Lung (tissue), 12 donors: ENCODE results near the gene CCR1. TPM values are rescaled to one million over a fixed set of nuclear protein-coding genes. Genes with fewer than 3 reads are reported as not detected.

Experiments
- ATAC-seq: fragments of 200-7000 bp; cut with Tn5 transposase; one replicate; pipeline ENCODE4 v1.9.1; 2020; ENCODE audit warnings: moderate number of reproducible peaks; ENCODE audit not compliant: insufficient read depth, low FRiP score
- DNase-seq, 3 donors: peaks; one replicate each; pipeline ENCODE4 v3.0.0-alpha.2; 2013 to 2017
- H3K27ac ChIP-seq, 2 donors: one replicate each; pipeline ENCODE4 v1.5.1; 2013; ENCODE audit warnings: mild to moderate bottlenecking in 2 of 2, moderate library complexity in 2 of 2, control low read depth in 1 of 2, inconsistent platforms in 1 of 2, low read depth in 1 of 2, low read length in 1 of 2
- H3K27me3 ChIP-seq, 3 donors: one replicate each; pipeline ENCODE4 v1.5.1; 2013; ENCODE audit warnings: low read length in 2 of 3; ENCODE audit not compliant: control insufficient read depth in 3 of 3, insufficient read depth in 3 of 3
- H3K36me3 ChIP-seq, 4 donors: one replicate each; pipeline ENCODE4 v1.5.1; 2013; ENCODE audit warnings: low read length in 4 of 4, mild to moderate bottlenecking in 1 of 4, moderate library complexity in 1 of 4; ENCODE audit not compliant: control insufficient read depth in 4 of 4, insufficient read depth in 4 of 4
- H3K4me1 ChIP-seq, 5 donors: one replicate each; pipeline ENCODE4 v1.5.1; 2013; ENCODE audit warnings: low read length in 5 of 5, mild to moderate bottlenecking in 2 of 5, moderate library complexity in 1 of 5; ENCODE audit not compliant: control insufficient read depth in 5 of 5, insufficient read depth in 5 of 5
- H3K4me3 ChIP-seq: one replicate; pipeline ENCODE4 v1.5.1; 2013; ENCODE audit warnings: mild to moderate bottlenecking, control low read depth, moderate library complexity
- H3K9ac ChIP-seq, 2 donors: one replicate each; pipeline ENCODE4 v1.5.1; 2013; ENCODE audit warnings: low read length in 2 of 2, control low read depth in 1 of 2; ENCODE audit not compliant: insufficient read depth in 1 of 2
- H3K9me3 ChIP-seq, 4 donors: one replicate each; pipeline ENCODE4 v1.5.1; 2013; ENCODE audit warnings: low read length in 3 of 4, mild to moderate bottlenecking in 1 of 4, moderate library complexity in 1 of 4; ENCODE audit not compliant: control insufficient read depth in 4 of 4, insufficient read depth in 3 of 4
- WGBS, 2 donors: extraction: QIAGEN DNeasy Blood & Tissue Kit; methylation state at CpG; one replicate each; pipeline ENCODE4 v1.1.7; 2013; 5-methylcytosine and 5-hydroxymethylcytosine counted together
- polyA plus RNA-seq, 2 donors: library from polyadenylated mRNA; stranded (reverse); fragments of 200-250 nt; gene quantifications; one replicate each; pipeline ENCODE4 v1.2.1, GENCODE V29; 2013
- total RNA-seq, 2 donors: library from RNA; depleted of rRNA in 1 of 2; stranded (reverse); fragments of >200 nt in 1 of 2; gene quantifications; one replicate each; pipeline ENCODE4 v1.2.1, GENCODE V29; 2014 to 2021
- TF ChIP-seq, protein P1 (sequence below): IDR thresholded peaks from 2 replicates; pipeline ENCODE4 v1.5.1; 2012; ENCODE audit warnings: mild to moderate bottlenecking; ENCODE audit errors: control extremely low read depth, extremely low read depth
- donor health status: control.
- donor health status: control.
- donor health status: Bipolar disorder and iron deficiency.
- donor health status: healthy.
- donor health status: DM: yes; HTN: yes; CAD: no.

CCR1 gene
- total and polyA plus RNA-seq, 4 donors = 9.7 to 95.2 (median 25.3) TPM

DNA sequence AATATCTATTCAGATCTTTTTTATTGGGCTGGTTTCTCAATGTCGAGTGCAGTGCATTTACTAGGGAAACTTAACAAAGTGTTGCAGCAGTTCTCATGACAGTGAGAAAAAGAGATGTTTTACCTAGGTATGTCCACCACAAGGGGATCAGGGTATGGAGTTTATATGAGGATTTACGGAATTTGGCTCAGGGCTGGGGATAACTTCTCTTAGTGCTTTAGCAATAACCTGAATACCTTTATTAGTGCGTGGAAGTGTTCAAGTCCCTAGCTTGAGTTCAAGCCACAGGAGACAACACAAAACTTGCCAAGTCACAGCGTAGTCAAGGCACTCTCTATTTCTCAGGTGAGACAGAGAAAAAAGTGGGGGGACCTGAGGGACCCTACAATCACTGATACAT lies 30.3 kb upstream of the CCR1 start:
- WGBS, 2 donors = 87 to 93% methylated on average over 4 of the region's 4 CpGs
- ATAC-seq (no peak), DNase-seq (no peak)
- Histone ChIP-seq H3K36me3 (no peaks in the 10 kb centered on the region), H3K9ac (no peak overlapping the region), H3K4me1 (peaks cover 0 to 1% (median 0%) of the 10 kb centered on the region in 5 donors), H3K27ac (no peak overlapping the region), H3K27me3 (no peaks in the 10 kb centered on the region), H3K4me3 (no peak overlapping the region), H3K9me3 (peaks cover 0 to 2% (median 0%) of the 10 kb centered on the region in 4 donors)
- TF ChIP-seq, protein P1, sequence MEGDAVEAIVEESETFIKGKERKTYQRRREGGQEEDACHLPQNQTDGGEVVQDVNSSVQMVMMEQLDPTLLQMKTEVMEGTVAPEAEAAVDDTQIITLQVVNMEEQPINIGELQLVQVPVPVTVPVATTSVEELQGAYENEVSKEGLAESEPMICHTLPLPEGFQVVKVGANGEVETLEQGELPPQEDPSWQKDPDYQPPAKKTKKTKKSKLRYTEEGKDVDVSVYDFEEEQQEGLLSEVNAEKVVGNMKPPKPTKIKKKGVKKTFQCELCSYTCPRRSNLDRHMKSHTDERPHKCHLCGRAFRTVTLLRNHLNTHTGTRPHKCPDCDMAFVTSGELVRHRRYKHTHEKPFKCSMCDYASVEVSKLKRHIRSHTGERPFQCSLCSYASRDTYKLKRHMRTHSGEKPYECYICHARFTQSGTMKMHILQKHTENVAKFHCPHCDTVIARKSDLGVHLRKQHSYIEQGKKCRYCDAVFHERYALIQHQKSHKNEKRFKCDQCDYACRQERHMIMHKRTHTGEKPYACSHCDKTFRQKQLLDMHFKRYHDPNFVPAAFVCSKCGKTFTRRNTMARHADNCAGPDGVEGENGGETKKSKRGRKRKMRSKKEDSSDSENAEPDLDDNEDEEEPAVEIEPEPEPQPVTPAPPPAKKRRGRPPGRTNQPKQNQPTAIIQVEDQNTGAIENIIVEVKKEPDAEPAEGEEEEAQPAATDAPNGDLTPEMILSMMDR = no peak

DNA sequence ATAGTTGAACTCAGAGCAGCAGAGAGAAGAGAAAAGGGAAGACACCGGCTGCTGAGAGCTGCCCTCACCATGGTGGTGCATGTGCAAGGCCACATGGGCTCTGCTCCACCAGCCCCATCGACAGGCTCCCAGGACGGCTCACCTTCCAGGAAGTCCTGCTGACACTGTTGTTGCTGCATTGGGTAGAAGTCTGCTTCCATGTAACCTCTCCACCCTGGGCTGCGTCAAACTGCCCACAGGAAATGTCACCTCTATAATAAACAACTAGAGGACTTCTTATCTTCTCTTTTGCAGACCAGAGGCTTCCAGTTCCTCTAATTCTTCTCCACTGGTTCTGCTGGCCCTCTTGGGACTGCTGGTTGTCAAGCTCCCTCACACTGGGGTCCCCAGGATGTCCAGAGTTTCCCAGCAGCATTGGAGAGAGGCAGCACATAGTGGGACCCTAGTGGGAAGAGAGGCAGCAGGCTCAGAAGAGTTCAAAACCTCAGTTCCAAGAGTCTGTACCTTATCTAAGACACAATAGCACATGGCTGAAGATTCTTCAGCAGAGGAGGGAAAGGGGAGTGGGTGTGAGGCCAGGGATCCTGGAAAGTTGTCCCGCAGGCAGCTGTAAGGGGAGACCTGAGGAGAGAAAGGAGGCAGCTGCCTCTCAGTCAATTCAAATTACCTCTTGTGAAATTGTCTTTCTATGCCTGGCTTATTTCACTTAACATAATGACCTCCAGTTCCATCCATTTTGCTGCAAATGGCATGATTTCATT lies 28.4 kb upstream of the CCR1 start:
- ATAC-seq (no peak), DNase-seq (no peak)
- H3K9me3 ChIP-seq = peaks cover 0 to 2% (median 0%) of the 10 kb centered on the region in 4 donors
- no peak overlapping the region for H3K27ac ChIP-seq
- TF ChIP-seq, protein P1 = no peak
- WGBS, 2 donors = 31 to 54% methylated on average over 5 of the region's 5 CpGs
- peaks cover 0 to 1% (median 0%) of the 10 kb centered on the region in 5 donors for H3K4me1 ChIP-seq
- H3K27me3 ChIP-seq = no peaks in the 10 kb centered on the region
- no peak overlapping the region for H3K4me3 ChIP-seq
- H3K9ac ChIP-seq = no peak overlapping the region
- no peaks in the 10 kb centered on the region for H3K36me3 ChIP-seq

DNA sequence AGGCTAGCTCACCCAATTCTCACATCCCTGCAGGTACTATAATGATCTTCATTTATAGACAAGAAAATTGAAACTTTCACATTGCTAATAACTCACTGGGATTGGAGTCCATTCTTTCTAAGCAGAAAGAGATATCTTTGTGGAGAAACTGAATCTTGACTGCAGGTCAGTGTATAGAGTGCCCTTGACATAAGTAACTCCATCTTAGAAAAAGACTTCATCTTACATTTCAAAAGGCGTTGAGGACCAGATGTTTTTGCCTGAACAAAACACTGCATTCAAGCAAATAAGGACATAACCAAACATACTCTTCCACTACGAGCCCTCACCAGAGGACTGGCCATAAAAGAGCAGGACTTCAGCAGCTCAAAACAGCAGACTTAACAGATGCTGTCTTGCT lies 27.3 kb upstream of the CCR1 start:
- Histone ChIP-seq H3K9ac (no peak overlapping the region), H3K9me3 (peaks cover 0 to 2% (median 0%) of the 10 kb centered on the region in 4 donors), H3K36me3 (no peaks in the 10 kb centered on the region), H3K4me3 (no peak overlapping the region), H3K27me3 (no peaks in the 10 kb centered on the region), H3K27ac (no peak overlapping the region), H3K4me1 (no peaks in the 10 kb centered on the region)
- TF ChIP-seq, protein P1 = no peak
- DNase-seq (no peak), ATAC-seq (no peak)
- 89 to 95% methylated on average over 2 of the region's 2 CpGs for WGBS, 2 donors
